PC-9 (cell line): Measurements from ENCODE around the gene UBE2K. TPM values are rescaled to one million over a fixed set of nuclear protein-coding genes. Genes with fewer than 3 reads are reported as not detected.
A peak's percentile ranks its signal among the peaks of the same experiment; 100 is the strongest.

Source experiments
- BruUV-seq: library from RNA; stranded (reverse); fragments of 400-500 nt; replicated peaks from 2 replicates; lab custom pipeline; 2021; lab: Mats Ljungman, UMichigan
- CTCF ChIA-PET: fragments of 300-600 bp; sonication (Branson Sonifier 250); formaldehyde crosslinking; loops from one replicate; lab custom pipeline; 2022; ENCODE audit warnings: antibody characterized with exemption; lab: Charles Lee
- POLR2A ChIA-PET: fragments of 300-600 bp; sonication (Branson Sonifier 250); formaldehyde crosslinking; loops from one replicate; lab custom pipeline; 2022; ENCODE audit warnings: antibody characterized with exemption; ENCODE audit not compliant: unreplicated experiment; lab: Charles Lee
- DNase-seq, 2 experiments: peaks; one replicate each; pipeline versions ENCODE4 v3.0.0 to v3.0.0-alpha.2; 2015 to 2022; ENCODE audit warnings: mixed read lengths in 1 of 2
- H2AFZ ChIP-seq: fragments of 200-600 bp; sonication (generic); 2 replicates; pipeline ENCODE4 v1.8.1; 2017; ENCODE audit warnings: antibody characterized with exemption
- H3F3A ChIP-seq: fragments of 200-600 bp; sonication (generic); 2 replicates; pipeline ENCODE4 v1.8.1; 2017; ENCODE audit warnings: antibody characterized with exemption, mild to moderate bottlenecking, low read depth; ENCODE audit not compliant: insufficient read depth
- H3K27ac ChIP-seq: fragments of 200-600 bp; sonication (generic); 2 replicates; pipeline ENCODE4 v1.6.1; 2016; ENCODE audit warnings: mixed run types
- H3K27me3 ChIP-seq: fragments of 200-600 bp; sonication (generic); 2 replicates; pipeline ENCODE4 v1.6.1; 2016; ENCODE audit warnings: low read depth, mixed run types; ENCODE audit not compliant: insufficient read depth
- H3K36me3 ChIP-seq: fragments of 200-600 bp; sonication (generic); 2 replicates; pipeline ENCODE4 v1.6.1; 2016; ENCODE audit warnings: low read depth, mixed run types
- H3K4me1 ChIP-seq: fragments of 200-600 bp; sonication (generic); replicated peaks from 2 replicates; pipeline ENCODE4 v1.6.1; 2016; ENCODE audit warnings: mixed run types; ENCODE audit not compliant: insufficient read depth
- H3K4me2 ChIP-seq: fragments of 200-600 bp; sonication (generic); 2 replicates; pipeline ENCODE4 v1.6.1; 2017; ENCODE audit warnings: mixed run types
- H3K4me3 ChIP-seq: fragments of 200-600 bp; sonication (generic); 2 replicates; pipeline ENCODE4 v1.6.1; 2016; ENCODE audit warnings: mixed run types
- H3K79me2 ChIP-seq: fragments of 200-600 bp; sonication (generic); 2 replicates; pipeline ENCODE4 v1.6.1; 2017; ENCODE audit warnings: low read depth, mixed run types
- H3K9me2 ChIP-seq: fragments of 200-600 bp; sonication (generic); 2 replicates; pipeline ENCODE4 v1.8.1; 2017; ENCODE audit warnings: mild to moderate bottlenecking; ENCODE audit not compliant: insufficient read depth
- H3K9me3 ChIP-seq: fragments of 200-600 bp; sonication (generic); 2 replicates; pipeline ENCODE4 v1.8.1; 2016; ENCODE audit warnings: low read depth; ENCODE audit not compliant: insufficient read depth
- H4K20me1 ChIP-seq: fragments of 200-600 bp; sonication (generic); 2 replicates; pipeline ENCODE4 v1.8.1; 2017; ENCODE audit not compliant: insufficient read depth
- CTCF ChIP-seq: fragments of 200-600 bp; sonication (generic); conservative IDR thresholded peaks from 2 replicates; pipeline ENCODE4 v1.6.1; 2017; ENCODE audit warnings: mixed run types, antibody characterized with exemption, mild to moderate bottlenecking, moderate library complexity
- EZH2 ChIP-seq: fragments of 200-600 bp; sonication (generic); IDR thresholded peaks from 2 replicates; pipeline ENCODE4 v1.8.0; 2017; ENCODE audit warnings: antibody characterized with exemption, low read depth
- intact Hi-C: fragments of 100-400 bp; cut with micrococcal nuclease; formaldehyde crosslinking; loops from one replicate; pipeline ENCODE4 v1.10.0; 2022; ENCODE audit not compliant: unreplicated experiment
- total RNA-seq: library from RNA; stranded (reverse); gene quantifications from 2 replicates; pipeline ENCODE4 v1.2.3, GENCODE V29; 2021

UBE2K gene
- total RNA-seq, 1 experiment from 2014 or later, result 129 TPM

- Histone ChIP-seq H2AFZ (no peak overlapping the region), H3K27ac (no peak overlapping the region), H4K20me1 (no peaks in the 10 kb centered on the region), H3K4me3 (no peak overlapping the region), H3F3A (no peaks in the 10 kb centered on the region), H3K4me1 (no peaks in the 10 kb centered on the region), H3K9me2 (no peaks in the 10 kb centered on the region), H3K9me3 (no peaks in the 10 kb centered on the region), H3K79me2 (no peaks in the 10 kb centered on the region), H3K36me3 (no peaks in the 10 kb centered on the region), H3K27me3 (no peaks in the 10 kb centered on the region), H3K4me2 (no peak overlapping the region)
- CTCF ChIA-PET, result no interaction called here
- intact Hi-C loops, result no loop called here
- TF ChIP-seq EZH2 (no peak), CTCF (no peak)
- POLR2A ChIA-PET, result no interaction called here
- no peak for DNase-seq
- no TSS peak for BruUV-seq
These were observed 8.0 kb upstream of the UBE2K start for GRCh38 chr4:39689970-39690369.

GRCh38 chr4:39698424-39699009 is 581 bp downstream of the UBE2K start:
- no peaks in the 10 kb centered on the region for H3F3A ChIP-seq
- H2AFZ ChIP-seq, result peak overlapping the region; percentile 92
- no peaks in the 10 kb centered on the region for H3K9me2 ChIP-seq
- peak overlapping the region; percentile 78 for H3K4me3 ChIP-seq
- H3K9me3 ChIP-seq, result no peaks in the 10 kb centered on the region
- ChIA-PET POLR2A (interaction anchor here (0.5 to 1.2 kb wide), 2 partner anchors 171 to 1520 kb away, joined by 5 to 6 read pairs; partner anchors contain the start of gene UGDH), CTCF (interaction anchor here (0.5 to 0.6 kb wide), 3 partner anchors 42 to 1518 kb away, joined by 3 to 5 read pairs (median 5); no protein-coding TSS in a partner anchor)
- peak in 1 of 2 experiments; percentile 39 for DNase-seq
- intact Hi-C loops, result loop anchor here (2.0 to 5.0 kb wide), 2 partner anchors 60 to 171 kb away; partner anchors contain the start of genes SMIM14 and UGDH
- H3K36me3 ChIP-seq, result peaks cover 17% of the 10 kb centered on the region
- no TSS peak for BruUV-seq
- peaks cover 56% of the 10 kb centered on the region for H3K79me2 ChIP-seq
- peaks cover 43% of the 10 kb centered on the region for H4K20me1 ChIP-seq
- H3K27me3 ChIP-seq, result no peaks in the 10 kb centered on the region
- H3K27ac ChIP-seq, result peak overlapping the region; percentile 71
- TF ChIP-seq CTCF, result no peak
- no peak for TF ChIP-seq EZH2
- H3K4me1 ChIP-seq, result peaks cover 31% of the 10 kb centered on the region
- peak overlapping the region; percentile 100 for H3K4me2 ChIP-seq

- peak overlapping the region; percentile 71 for H3K27ac ChIP-seq
- H3F3A ChIP-seq, result no peaks in the 10 kb centered on the region; the same call in 1 of the 2 replicates
- no peaks in the 10 kb centered on the region for H3K27me3 ChIP-seq
- intact Hi-C loops, result loop anchor here (2.0 to 5.0 kb wide), 2 partner anchors 61 to 173 kb away; partner anchors contain the start of genes SMIM14 and UGDH
- DNase-seq, result peak in 1 of 2 experiments; percentile 48
- no peaks in the 10 kb centered on the region; the same call in 1 of the 2 replicates for H3K9me2 ChIP-seq
- H3K79me2 ChIP-seq, result peaks cover 69% of the 10 kb centered on the region
- peak overlapping the region; percentile 100 for H3K4me2 ChIP-seq
- H4K20me1 ChIP-seq, result peaks cover 48% of the 10 kb centered on the region
- POLR2A ChIA-PET, result interaction anchor here (0.6 kb wide), 1 partner anchor 143 kb away, joined by 6 read pairs; no protein-coding TSS in a partner anchor
- peak overlapping the region; percentile 78 for H3K4me3 ChIP-seq
- peaks cover 17% of the 10 kb centered on the region for H3K36me3 ChIP-seq
- TF ChIP-seq CTCF, result no peak
- no peak for TF ChIP-seq EZH2
- H3K4me1 ChIP-seq, result peaks cover 31% of the 10 kb centered on the region
- H2AFZ ChIP-seq, result no peak overlapping the region
- no peaks in the 10 kb centered on the region for H3K9me3 ChIP-seq
- no TSS peak for BruUV-seq
- CTCF ChIA-PET, result no interaction called here
These were observed 1.9 kb downstream of the UBE2K start for GRCh38 chr4:39699687-39700409.
